ENCODE measurements around the gene REV3L. TPM values are rescaled to one million over a fixed set of nuclear protein-coding genes. Genes with fewer than 3 reads are reported as not detected.
"Not testable (repeated sequence)": the region's sequence is repeated elsewhere in the genome, so short reads cannot be mapped to it uniquely, and the experiment has no call there.

REV3L gene
- polyA plus RNA-seq, 2 donors: 5.2 to 6.0 TPM

DNA sequence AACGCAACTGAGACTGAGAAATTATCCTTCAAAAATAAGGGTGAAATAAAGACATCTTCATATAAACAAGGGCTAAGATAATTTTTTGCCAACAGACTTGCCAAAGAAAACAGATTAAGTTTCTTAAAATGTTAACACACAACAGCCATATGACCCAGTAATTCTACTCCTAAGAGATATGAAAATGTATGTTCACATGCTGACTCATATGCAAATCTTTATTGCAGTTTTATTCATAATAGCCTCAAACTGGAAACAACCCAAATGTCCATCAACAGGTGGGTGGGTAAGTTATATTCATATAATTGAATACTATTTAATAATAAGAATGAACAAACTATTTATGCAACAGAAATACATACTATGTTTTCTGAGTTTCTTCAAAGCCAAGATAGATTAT is 140.1 kb downstream of the REV3L start:
- no peak overlapping the region for H3K4me3 ChIP-seq (ENCODE audit: low read depth in 1 of 2, low read length in 2 of 2)
- H3K9me3 ChIP-seq (ENCODE audit: control insufficient read depth in 2 of 2, insufficient read depth in 1 of 2, low read depth in 1 of 2, low read length in 1 of 2): no peaks in the 10 kb centered on the region
- H3K27me3 ChIP-seq (ENCODE audit: control insufficient read depth in 1 of 2, insufficient read depth in 2 of 2, low read length in 2 of 2): no peaks in the 10 kb centered on the region
- peaks cover 3% of the 10 kb centered on the region in 2 donors for H3K36me3 ChIP-seq (ENCODE audit: control insufficient read depth in 2 of 2, insufficient read depth in 2 of 2, low read length in 1 of 2)
- no peaks in the 10 kb centered on the region for H3K4me1 ChIP-seq (ENCODE audit: control insufficient read depth in 2 of 2, insufficient read depth in 2 of 2, low read length in 1 of 2)
- 77 to 81% methylated on average over 1 of the region's 1 CpG for WGBS, 2 donors
- H3K27ac ChIP-seq (ENCODE audit: low read depth in 2 of 2, low read length in 1 of 2): no peak overlapping the region

- Histone ChIP-seq H3K36me3 (ENCODE audit: control insufficient read depth in 2 of 2, insufficient read depth in 2 of 2, low read length in 1 of 2) (peaks cover 0 to 3% of the 10 kb centered on the region in 2 donors), H3K4me1 (ENCODE audit: control insufficient read depth in 2 of 2, insufficient read depth in 2 of 2, low read length in 1 of 2) (no peaks in the 10 kb centered on the region), H3K9me3 (ENCODE audit: control insufficient read depth in 2 of 2, insufficient read depth in 1 of 2, low read depth in 1 of 2, low read length in 1 of 2) (no peaks in the 10 kb centered on the region), H3K27ac (ENCODE audit: low read depth in 2 of 2, low read length in 1 of 2) (no peak overlapping the region), H3K4me3 (ENCODE audit: low read depth in 1 of 2, low read length in 2 of 2) (no peak overlapping the region), H3K27me3 (ENCODE audit: control insufficient read depth in 1 of 2, insufficient read depth in 2 of 2, low read length in 2 of 2) (no peaks in the 10 kb centered on the region)
- 77 to 84% methylated on average over 1 of the region's 1 CpG for WGBS, 2 donors
Measured at GRCh38 chr6:111339294-111339693, 143.7 kb downstream of the REV3L start.

- no peaks in the 10 kb centered on the region for H3K4me1 ChIP-seq (ENCODE audit: control insufficient read depth in 2 of 2, insufficient read depth in 2 of 2, low read length in 1 of 2)
- whole genome bisulfite sequencing, 2 donors: 66 to 76% methylated on average over 3 of the region's 3 CpGs
- H3K27me3 ChIP-seq (ENCODE audit: control insufficient read depth in 1 of 2, insufficient read depth in 2 of 2, low read length in 2 of 2): no peaks in the 10 kb centered on the region
- H3K9me3 ChIP-seq (ENCODE audit: control insufficient read depth in 2 of 2, insufficient read depth in 1 of 2, low read depth in 1 of 2, low read length in 1 of 2): no peaks in the 10 kb centered on the region
- no peak overlapping the region for H3K27ac ChIP-seq (ENCODE audit: low read depth in 2 of 2, low read length in 1 of 2)
- H3K36me3 ChIP-seq (ENCODE audit: control insufficient read depth in 2 of 2, insufficient read depth in 2 of 2, low read length in 1 of 2): peaks cover 0 to 3% of the 10 kb centered on the region in 2 donors
- H3K4me3 ChIP-seq (ENCODE audit: low read depth in 1 of 2, low read length in 2 of 2): no peak overlapping the region
Measured at GRCh38 chr6:111338843-111339242, 144.2 kb downstream of the REV3L start.

GRCh38 chr6:111337829-111338236 is 145.2 kb downstream of the REV3L start:
- H3K27me3 ChIP-seq (ENCODE audit: control insufficient read depth in 1 of 2, insufficient read depth in 2 of 2, low read length in 2 of 2): no peaks in the 10 kb centered on the region
- no peaks in the 10 kb centered on the region for H3K9me3 ChIP-seq (ENCODE audit: control insufficient read depth in 2 of 2, insufficient read depth in 1 of 2, low read depth in 1 of 2, low read length in 1 of 2)
- peaks cover 0 to 3% of the 10 kb centered on the region in 2 donors for H3K36me3 ChIP-seq (ENCODE audit: control insufficient read depth in 2 of 2, insufficient read depth in 2 of 2, low read length in 1 of 2)
- 69 to 91% methylated on average over 1 of the region's 1 CpG for WGBS, 2 donors
- no peaks in the 10 kb centered on the region for H3K4me1 ChIP-seq (ENCODE audit: control insufficient read depth in 2 of 2, insufficient read depth in 2 of 2, low read length in 1 of 2)
- H3K27ac ChIP-seq (ENCODE audit: low read depth in 2 of 2, low read length in 1 of 2): no peak overlapping the region
- no peak overlapping the region for H3K4me3 ChIP-seq (ENCODE audit: low read depth in 1 of 2, low read length in 2 of 2)

GRCh38 chr6:111329882-111330633 is 153.0 kb downstream of the REV3L start:
- H3K27me3 ChIP-seq (ENCODE audit: control insufficient read depth in 1 of 2, insufficient read depth in 2 of 2, low read length in 2 of 2): no peaks in the 10 kb centered on the region
- H3K9me3 ChIP-seq (ENCODE audit: control insufficient read depth in 2 of 2, insufficient read depth in 1 of 2, low read depth in 1 of 2, low read length in 1 of 2): no peaks in the 10 kb centered on the region
- H3K4me3 ChIP-seq (ENCODE audit: low read depth in 1 of 2, low read length in 2 of 2): no peak overlapping the region
- 89 to 92% methylated on average over 3 of the region's 3 CpGs for WGBS, 2 donors
- no peak overlapping the region for H3K27ac ChIP-seq (ENCODE audit: low read depth in 2 of 2, low read length in 1 of 2)
- H3K4me1 ChIP-seq (ENCODE audit: control insufficient read depth in 2 of 2, insufficient read depth in 2 of 2, low read length in 1 of 2): no peaks in the 10 kb centered on the region
- H3K36me3 ChIP-seq (ENCODE audit: control insufficient read depth in 2 of 2, insufficient read depth in 2 of 2, low read length in 1 of 2): peaks cover 2 to 4% of the 10 kb centered on the region in 2 donors

GRCh38 chr6:111326563-111326962 is 156.5 kb downstream of the REV3L start:
- Histone ChIP-seq H3K27ac (ENCODE audit: low read depth in 2 of 2, low read length in 1 of 2) (no peak overlapping the region), H3K36me3 (ENCODE audit: control insufficient read depth in 2 of 2, insufficient read depth in 2 of 2, low read length in 1 of 2) (peaks cover 2 to 4% of the 10 kb centered on the region in 2 donors), H3K4me3 (ENCODE audit: low read depth in 1 of 2, low read length in 2 of 2) (no peak overlapping the region), H3K9me3 (ENCODE audit: control insufficient read depth in 2 of 2, insufficient read depth in 1 of 2, low read depth in 1 of 2, low read length in 1 of 2) (no peaks in the 10 kb centered on the region), H3K4me1 (ENCODE audit: control insufficient read depth in 2 of 2, insufficient read depth in 2 of 2, low read length in 1 of 2) (no peaks in the 10 kb centered on the region), H3K27me3 (ENCODE audit: control insufficient read depth in 1 of 2, insufficient read depth in 2 of 2, low read length in 2 of 2) (no peaks in the 10 kb centered on the region)
- 96 to 98% methylated on average over 3 of the region's 3 CpGs for WGBS, 2 donors

DNA sequence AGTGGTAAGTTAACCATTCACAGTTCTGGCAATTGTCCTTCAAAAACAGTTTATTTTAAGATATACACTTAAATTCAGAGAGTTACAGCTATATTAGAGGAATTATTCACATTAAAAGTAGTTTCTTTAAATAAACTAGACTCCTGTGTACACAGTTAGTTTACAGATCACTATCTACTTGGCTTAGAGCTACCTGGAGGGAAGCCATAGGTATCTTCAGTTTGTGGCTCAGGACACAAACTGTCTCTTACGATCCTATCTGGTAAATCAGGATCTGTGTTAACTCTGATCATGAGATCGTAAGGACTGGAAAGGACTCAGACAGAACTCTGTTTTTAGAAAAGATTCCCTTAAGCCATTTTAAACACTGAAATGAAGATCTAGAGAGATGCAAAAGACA is 160.9 kb downstream of the REV3L start:
- H3K9me3 ChIP-seq (ENCODE audit: control insufficient read depth in 2 of 2, insufficient read depth in 1 of 2, low read depth in 1 of 2, low read length in 1 of 2): no peaks in the 10 kb centered on the region
- no peak overlapping the region for H3K4me3 ChIP-seq (ENCODE audit: low read depth in 1 of 2, low read length in 2 of 2)
- no peaks in the 10 kb centered on the region for H3K27me3 ChIP-seq (ENCODE audit: control insufficient read depth in 1 of 2, insufficient read depth in 2 of 2, low read length in 2 of 2)
- H3K36me3 ChIP-seq (ENCODE audit: control insufficient read depth in 2 of 2, insufficient read depth in 2 of 2, low read length in 1 of 2): peaks cover 2% of the 10 kb centered on the region in 2 donors
- no peaks in the 10 kb centered on the region for H3K4me1 ChIP-seq (ENCODE audit: control insufficient read depth in 2 of 2, insufficient read depth in 2 of 2, low read length in 1 of 2)
- WGBS, 2 donors: 82 to 96% methylated on average over 2 of the region's 2 CpGs
- no peak overlapping the region for H3K27ac ChIP-seq (ENCODE audit: low read depth in 2 of 2, low read length in 1 of 2)

- H3K4me1 ChIP-seq (ENCODE audit: control insufficient read depth in 2 of 2, insufficient read depth in 2 of 2, low read length in 1 of 2); H3K4me3 ChIP-seq (ENCODE audit: low read depth in 1 of 2, low read length in 2 of 2); H3K36me3 ChIP-seq (ENCODE audit: control insufficient read depth in 2 of 2, insufficient read depth in 2 of 2, low read length in 1 of 2); H3K27ac ChIP-seq (ENCODE audit: low read depth in 2 of 2, low read length in 1 of 2); H3K9me3 ChIP-seq (ENCODE audit: control insufficient read depth in 2 of 2, insufficient read depth in 1 of 2, low read depth in 1 of 2, low read length in 1 of 2); H3K27me3 ChIP-seq (ENCODE audit: control insufficient read depth in 1 of 2, insufficient read depth in 2 of 2, low read length in 2 of 2): not testable (repeated sequence)
- WGBS, 2 donors: 92 to 97% methylated on average over 4 of the region's 4 CpGs
Measured at GRCh38 chr6:111307950-111308349, 175.1 kb downstream of the REV3L start.

DNA sequence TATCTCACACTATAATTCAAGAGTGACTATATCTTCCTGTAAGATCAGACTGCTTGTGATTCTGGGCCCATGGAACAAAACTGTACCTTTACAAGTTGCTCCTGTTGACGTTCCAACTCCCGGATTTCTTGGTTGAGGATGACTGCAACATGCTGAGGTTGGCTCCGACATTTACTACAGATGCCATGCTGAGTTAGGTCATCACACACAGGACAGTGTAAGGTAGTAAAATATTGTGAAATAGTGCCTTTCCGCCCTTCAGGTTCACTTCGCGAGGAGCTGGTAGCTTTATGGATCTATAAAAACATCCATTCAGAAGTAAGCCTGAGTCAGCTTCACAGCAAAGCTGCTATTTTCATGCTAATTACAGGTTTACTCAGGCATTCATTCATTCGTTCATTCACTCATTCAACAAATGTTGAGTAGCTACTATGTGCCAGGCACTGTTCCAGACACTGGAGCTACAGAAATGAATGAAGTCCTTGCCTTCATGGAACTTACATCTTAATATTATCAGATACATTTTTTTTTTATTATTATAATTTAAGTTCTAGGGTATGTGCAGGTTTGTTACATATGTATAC is 175.7 kb downstream of the REV3L start:
- H3K9me3 ChIP-seq (ENCODE audit: control insufficient read depth in 2 of 2, insufficient read depth in 1 of 2, low read depth in 1 of 2, low read length in 1 of 2): no peaks in the 10 kb centered on the region
- 93% methylated on average over 7 of the region's 7 CpGs for WGBS, 2 donors
- H3K4me1 ChIP-seq (ENCODE audit: control insufficient read depth in 2 of 2, insufficient read depth in 2 of 2, low read length in 1 of 2): no peaks in the 10 kb centered on the region
- H3K36me3 ChIP-seq (ENCODE audit: control insufficient read depth in 2 of 2, insufficient read depth in 2 of 2, low read length in 1 of 2): peaks cover 8 to 9% of the 10 kb centered on the region in 2 donors
- H3K4me3 ChIP-seq (ENCODE audit: low read depth in 1 of 2, low read length in 2 of 2): no peak overlapping the region
- no peak overlapping the region for H3K27ac ChIP-seq (ENCODE audit: low read depth in 2 of 2, low read length in 1 of 2)
- no peaks in the 10 kb centered on the region for H3K27me3 ChIP-seq (ENCODE audit: control insufficient read depth in 1 of 2, insufficient read depth in 2 of 2, low read length in 2 of 2)

All from esophagus (tissue), 2 donors.